ENCODE results near the gene FGD3. TPM values are rescaled to one million over a fixed set of nuclear protein-coding genes. Genes with fewer than 3 reads are reported as not detected.
"Not testable (repeated sequence)": the region's sequence is repeated elsewhere in the genome, so short reads cannot be mapped to it uniquely, and the experiment has no call there.

Gene FGD3
- polyA plus RNA-seq, 5 donors = 7.1 to 10.3 (median 7.9) TPM

GRCh38 chr9:92974761-92975755 is 27.7 kb downstream of the FGD3 start:
- no peak for DNase-seq

- no peak for DNase-seq
Measured at GRCh38 chr9:92976431-92976830, 29.1 kb downstream of the FGD3 start.

GRCh38 chr9:92977279-92977678 is 30.0 kb downstream of the FGD3 start:
- no peak for DNase-seq

GRCh38 chr9:92978345-92978875 is 31.1 kb downstream of the FGD3 start:
- no peak for DNase-seq

GRCh38 chr9:92979283-92980056 is 32.1 kb downstream of the FGD3 start:
- no peak for DNase-seq

- no peak for DNase-seq
Measured at GRCh38 chr9:92980085-92980745, 32.9 kb downstream of the FGD3 start.

GRCh38 chr9:92982130-92982529 is 34.8 kb downstream of the FGD3 start:
- no peak for DNase-seq

GRCh38 chr9:92983984-92984589 is 36.8 kb downstream of the FGD3 start:
- no peak for DNase-seq

GRCh38 chr9:92984976-92985375 is 37.7 kb downstream of the FGD3 start:
- DNase-seq = no peak

- peak; percentile 23 to 24 for DNase-seq
Measured at GRCh38 chr9:92986176-92987119, 39.1 kb downstream of the FGD3 start.

- no peak for DNase-seq
Measured at GRCh38 chr9:92988215-92988768, 41.0 kb downstream of the FGD3 start.

GRCh38 chr9:92989561-92989960 is 42.2 kb downstream of the FGD3 start:
- DNase-seq = no peak

- DNase-seq = no peak
Measured at GRCh38 chr9:92990461-92990860, 43.1 kb downstream of the FGD3 start.

- no peak for DNase-seq
Measured at GRCh38 chr9:92992549-92992948, 45.2 kb downstream of the FGD3 start.

- not testable (repeated sequence) for DNase-seq
Measured at GRCh38 chr9:92998871-92999270, 51.5 kb downstream of the FGD3 start.

- no peak for DNase-seq
Measured at GRCh38 chr9:93001031-93001430, 53.7 kb downstream of the FGD3 start.

GRCh38 chr9:93002700-93003099 is 55.4 kb downstream of the FGD3 start:
- DNase-seq = no peak

GRCh38 chr9:93003552-93004407 is 56.5 kb downstream of the FGD3 start:
- DNase-seq = peak; percentile 43 to 44

GRCh38 chr9:93004561-93004960 is 57.2 kb downstream of the FGD3 start:
- DNase-seq = no peak

Measured in right lung (tissue), 5 donors.